ENCODE data around the gene VHLL.
A peak's percentile ranks its signal among the peaks of the same experiment; 100 is the strongest.

Gene VHLL

GRCh38 chr1:156291226-156292061 lies 7.7 kb downstream of the VHLL start:
- DNase-seq (ENCODE audit: low spot score) = peak; percentile 10

GRCh38 chr1:156289857-156290256 lies 9.2 kb downstream of the VHLL start:
- no peak for DNase-seq (ENCODE audit: low spot score)

DNA sequence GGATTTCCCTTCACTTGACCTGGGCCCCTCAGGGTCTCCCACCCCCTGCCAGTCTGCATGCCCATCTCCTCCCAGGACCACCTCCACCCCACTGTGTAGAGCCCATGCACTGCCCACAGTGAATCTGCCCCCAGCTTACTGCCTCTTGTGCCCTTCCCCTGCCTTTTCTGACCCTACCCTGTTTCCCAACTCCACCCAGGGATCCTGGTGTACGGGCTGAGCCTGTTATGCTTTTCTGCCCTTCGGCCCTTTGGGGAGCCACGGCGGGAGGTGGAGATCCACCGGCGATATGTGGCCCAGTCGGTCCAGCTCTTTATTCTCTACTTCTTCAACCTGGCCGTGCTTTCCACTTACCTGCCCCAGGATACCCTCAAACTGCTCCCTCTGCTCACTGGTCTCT lies 13.0 kb downstream of the VHLL start:
- no peak for DNase-seq (ENCODE audit: low spot score)

DNA sequence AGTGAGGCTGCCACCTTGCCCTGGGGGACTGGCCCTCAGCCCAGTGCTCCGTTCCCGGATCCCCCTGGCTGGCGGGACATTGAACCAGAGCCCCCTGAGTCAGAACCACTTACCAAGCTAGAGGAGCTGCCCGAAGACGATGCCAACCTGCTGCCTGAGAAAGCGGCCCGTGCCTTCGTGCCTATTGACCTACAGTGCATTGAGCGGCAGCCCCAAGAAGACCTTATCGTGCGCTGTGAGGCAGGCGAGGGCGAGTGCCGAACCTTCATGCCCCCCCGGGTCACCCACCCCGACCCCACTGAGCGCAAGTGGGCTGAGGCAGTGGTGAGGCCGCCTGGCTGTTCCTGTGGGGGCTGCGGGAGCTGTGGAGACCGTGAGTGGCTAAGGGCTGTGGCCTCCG lies 13.7 kb downstream of the VHLL start:
- DNase-seq (ENCODE audit: low spot score) = no peak

DNA sequence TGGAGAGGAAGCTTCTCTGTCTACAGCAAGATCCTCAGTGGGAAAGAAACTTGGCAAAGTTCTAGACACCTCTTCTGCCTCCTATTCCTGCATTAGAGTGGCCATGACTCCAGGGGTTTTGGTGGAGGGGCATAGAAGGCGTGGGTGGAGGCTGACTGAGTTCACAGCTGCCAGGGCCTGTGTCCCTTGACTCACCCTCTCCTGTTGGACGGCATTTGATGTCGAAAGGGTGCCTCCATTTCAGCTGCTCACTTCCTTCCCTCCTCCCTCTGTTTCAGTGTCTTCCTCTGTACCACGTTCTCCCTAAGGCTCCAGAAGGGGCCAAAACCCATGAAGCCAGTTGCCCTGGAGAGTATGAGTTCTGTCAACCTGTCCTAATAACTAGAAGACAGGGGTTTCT lies 14.3 kb downstream of the VHLL start:
- DNase-seq (ENCODE audit: low spot score) = no peak

GRCh38 chr1:156284112-156284511 lies 15.0 kb downstream of the VHLL start, which contains the start of gene TMEM79:
TMEM79 (plus strand) TSS chr1:156284325; CDS start chr1:156285227, 902 bp downstream.
- no peak for DNase-seq (ENCODE audit: low spot score)

DNA sequence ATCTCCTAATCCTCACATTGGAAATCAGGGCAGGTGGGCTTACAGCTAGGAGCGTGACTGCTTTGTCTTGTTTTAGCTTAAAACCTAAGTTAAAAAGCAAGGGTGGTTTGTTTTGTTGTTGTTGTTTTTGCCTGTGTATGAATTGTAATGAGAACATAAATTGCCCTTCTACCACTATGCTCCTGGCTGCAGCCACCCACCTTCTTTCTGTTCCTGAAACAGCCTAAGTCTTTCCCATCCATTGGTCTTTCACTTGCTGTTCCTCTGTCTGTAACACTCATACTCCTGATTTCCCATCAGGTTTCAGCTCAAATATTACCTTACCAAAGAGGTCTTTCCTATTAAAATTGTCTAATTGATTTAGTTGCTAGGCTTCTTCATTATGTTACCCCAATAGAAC lies 15.6 kb downstream of the VHLL start:
- DNase-seq (ENCODE audit: low spot score) = no peak

- peak; percentile 98 for DNase-seq (ENCODE audit: low spot score)
Observed at GRCh38 chr1:156282479-156283222, 16.5 kb downstream of the VHLL start, which contains the start of gene SMG5. SMG5 (minus strand) TSS chr1:156282825; CDS start chr1:156282680, 145 bp downstream.

- no peak for DNase-seq (ENCODE audit: low spot score)
Observed at GRCh38 chr1:156281693-156282478, 17.2 kb downstream of the VHLL start.

DNA sequence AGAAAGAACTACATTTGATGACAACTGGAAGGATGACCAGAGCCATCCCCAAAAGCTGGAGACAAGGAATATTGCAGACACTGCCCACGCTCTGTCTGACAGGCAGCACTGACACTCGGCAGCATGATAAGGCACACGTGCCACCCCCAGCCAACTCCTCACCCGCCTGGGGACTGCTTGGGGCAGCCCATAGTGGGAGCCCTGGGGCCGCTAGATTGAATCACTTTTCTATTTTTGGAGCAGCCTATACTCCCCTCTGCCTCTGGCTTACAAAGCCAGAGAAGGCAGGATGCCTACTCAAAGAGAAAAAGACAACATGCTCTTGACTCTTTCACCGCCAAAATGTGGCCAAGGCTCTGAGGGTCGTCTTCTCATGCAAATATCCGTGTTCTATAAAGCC lies 17.8 kb downstream of the VHLL start:
- peak; percentile 13 for DNase-seq (ENCODE audit: low spot score)

DNA sequence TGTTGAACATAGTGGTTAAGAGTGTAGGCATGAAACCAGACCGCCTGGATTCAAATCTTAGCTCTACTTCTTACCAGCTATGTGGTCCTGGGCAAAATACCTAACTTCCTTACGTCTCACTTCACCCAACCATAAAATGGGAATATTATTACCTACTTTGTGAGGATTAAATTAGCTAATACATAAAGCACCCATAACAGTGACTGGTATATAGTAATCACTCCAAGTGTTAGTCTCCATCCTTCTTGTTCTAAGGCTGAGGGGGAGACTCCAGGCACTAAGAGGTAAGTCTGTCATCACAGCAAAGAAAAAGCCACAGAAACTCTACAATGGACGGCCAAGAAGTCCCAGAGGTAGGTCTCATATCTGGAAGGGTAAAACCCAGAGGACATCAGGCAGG lies 19.3 kb downstream of the VHLL start:
- no peak for DNase-seq (ENCODE audit: low spot score)

DNA sequence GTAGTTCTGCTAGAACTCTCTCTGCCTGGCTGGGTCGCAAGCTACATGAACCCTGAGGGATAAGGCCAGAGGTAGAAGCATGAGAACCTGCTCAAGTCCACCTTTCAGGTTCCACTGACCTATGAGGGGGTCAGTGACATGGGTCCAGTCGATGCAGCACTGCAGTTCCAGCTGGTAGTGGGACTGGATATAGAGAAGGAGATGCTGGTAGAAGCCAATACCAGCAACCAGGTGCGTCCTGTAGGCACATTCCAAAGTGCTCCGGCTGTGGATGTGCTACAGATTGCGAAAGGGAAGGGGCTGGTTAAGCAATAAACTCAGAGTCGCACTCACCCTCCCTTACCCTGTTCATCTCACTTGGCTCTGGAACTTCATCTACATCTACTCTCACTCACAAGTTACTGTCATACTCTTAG lies 22.1 kb downstream of the VHLL start:
- DNase-seq (ENCODE audit: low spot score) = no peak

GRCh38 chr1:156276532-156276931 lies 22.6 kb downstream of the VHLL start:
- DNase-seq (ENCODE audit: low spot score) = no peak

DNA sequence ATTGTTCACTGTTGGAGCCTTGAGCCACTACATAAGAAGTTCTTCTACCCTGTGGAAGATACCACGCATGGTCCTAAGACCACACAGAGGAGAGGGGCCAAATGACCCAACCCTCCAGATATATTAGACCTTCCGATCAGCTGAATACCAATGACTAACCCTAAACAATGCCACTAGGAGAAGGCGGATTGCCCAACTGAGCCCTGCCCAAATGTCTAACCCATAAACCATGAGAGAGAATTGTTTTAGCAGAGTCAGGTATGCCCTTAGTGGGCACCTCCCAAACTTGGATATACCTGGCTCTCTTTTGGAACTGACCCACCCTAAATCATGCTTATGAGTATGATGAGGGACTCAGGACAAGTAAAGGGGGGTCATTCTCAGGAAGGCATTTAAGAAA lies 28.8 kb downstream of the VHLL start:
- no peak for DNase-seq (ENCODE audit: low spot score)

- DNase-seq (ENCODE audit: low spot score) = no peak
Observed at GRCh38 chr1:156268336-156268735, 30.8 kb downstream of the VHLL start.

DNA sequence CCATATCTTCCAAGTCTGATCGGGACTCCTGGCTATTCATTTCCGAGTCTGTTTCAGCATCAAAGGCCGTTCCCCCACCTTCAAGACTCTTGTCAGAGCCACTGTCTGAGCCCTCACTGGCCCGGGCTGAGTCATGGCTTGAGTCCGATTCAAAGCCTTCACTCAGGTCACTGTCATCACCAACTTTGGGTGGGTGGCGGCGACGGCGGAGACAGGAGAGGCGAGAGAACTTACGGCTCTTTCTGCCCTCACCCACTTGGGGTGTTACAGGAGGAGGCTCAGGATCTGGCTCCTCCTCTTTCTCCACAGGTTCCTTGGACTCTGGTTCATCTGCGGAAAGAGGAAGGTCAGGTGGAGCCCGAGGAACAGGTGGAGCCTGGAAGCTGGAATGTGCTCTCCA lies 33.1 kb downstream of the VHLL start:
- DNase-seq (ENCODE audit: low spot score) = no peak

DNA sequence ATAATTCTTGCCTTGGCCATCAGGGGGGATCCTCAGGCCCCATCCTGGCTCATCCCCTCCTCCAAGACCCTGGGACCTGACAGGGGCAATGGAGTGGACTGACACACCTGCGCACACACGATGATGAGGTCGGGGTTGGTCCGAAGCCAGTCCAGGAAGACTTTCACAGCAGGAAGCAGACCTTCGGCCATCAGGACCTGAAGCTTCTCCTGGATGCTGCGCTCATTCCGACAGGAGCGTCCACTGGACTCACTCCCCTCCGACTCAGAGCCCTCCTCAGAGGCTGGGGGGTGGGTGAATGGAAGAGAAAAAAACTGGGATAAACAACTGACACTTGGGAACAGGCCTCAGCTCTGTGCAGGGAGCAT lies 35.8 kb downstream of the VHLL start:
- DNase-seq (ENCODE audit: low spot score) = no peak

GRCh38 chr1:156262461-156263287 lies 36.4 kb downstream of the VHLL start:
- no peak for DNase-seq (ENCODE audit: low spot score)

GRCh38 chr1:156260896-156261295 lies 38.2 kb downstream of the VHLL start:
- no peak for DNase-seq (ENCODE audit: low spot score)

DNA sequence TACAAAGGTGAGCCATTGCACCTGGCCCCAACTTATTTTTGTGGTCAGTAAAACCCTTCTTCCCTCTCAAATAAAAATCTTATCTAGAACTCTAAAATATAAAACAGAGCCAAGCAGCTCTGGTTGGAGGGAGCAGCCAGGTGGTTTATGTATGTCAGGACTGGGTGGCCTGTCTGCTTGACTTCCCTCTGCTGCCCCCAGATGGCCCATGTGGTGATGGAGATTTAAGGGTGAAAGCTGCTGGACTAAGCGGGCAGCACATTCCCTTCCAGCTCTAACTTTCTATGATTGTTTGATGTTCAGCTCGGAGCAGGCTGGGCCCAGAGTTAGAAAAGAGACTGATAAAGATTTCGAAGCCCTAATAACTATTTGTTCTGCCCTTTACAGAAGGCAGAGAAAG lies 39.3 kb downstream of the VHLL start:
- DNase-seq (ENCODE audit: low spot score) = no peak

DNA sequence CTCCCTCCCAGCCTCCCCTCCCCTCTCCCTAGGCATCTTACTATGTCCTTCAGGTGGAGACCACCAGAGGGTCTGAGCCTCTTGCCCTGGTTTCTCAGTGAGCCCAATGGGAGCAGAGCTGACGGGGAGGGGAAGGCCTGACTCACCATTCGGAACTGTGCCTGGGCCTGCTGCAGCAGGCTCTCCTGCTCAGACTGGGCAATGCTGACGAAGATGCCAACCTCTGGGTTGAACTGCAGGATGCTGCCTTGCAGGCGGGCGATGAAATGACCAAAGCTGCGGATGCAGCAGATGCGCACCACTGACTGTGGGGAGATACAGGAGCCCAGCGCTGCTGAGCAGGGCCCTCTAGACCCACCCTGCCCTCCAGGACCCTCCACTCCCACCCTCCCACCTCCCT lies 40.2 kb downstream of the VHLL start:
- DNase-seq (ENCODE audit: low spot score) = no peak

- DNase-seq (ENCODE audit: low spot score) = no peak
Observed at GRCh38 chr1:156257711-156258110, 41.4 kb downstream of the VHLL start.
